Testis (tissue), 3 donors: ENCODE measurements around the gene CBFA2T2. TPM values are rescaled to one million over a fixed set of nuclear protein-coding genes. Genes with fewer than 3 reads are reported as not detected.

Experiments used
- DNase-seq: peaks from one replicate; pipeline ENCODE4 v3.0.0-alpha.2; 2019
- H3K27ac ChIP-seq, 2 donors: fragments of 200-600 bp; sonication (generic); one replicate each; pipeline ENCODE4 v1.5.1; 2019
- H3K27me3 ChIP-seq: fragments of 200-600 bp; sonication (generic); one replicate; pipeline ENCODE4 v1.5.1; 2019
- H3K36me3 ChIP-seq: fragments of 200-600 bp; sonication (generic); one replicate; pipeline ENCODE4 v1.5.1; 2017; ENCODE audit warnings: low read depth; ENCODE audit errors: missing control alignments
- H3K4me1 ChIP-seq: fragments of 200-600 bp; sonication (generic); one replicate; pipeline ENCODE4 v1.5.1; 2019
- H3K4me3 ChIP-seq, 2 donors: fragments of 200-600 bp; sonication (generic); one replicate each; pipeline ENCODE4 v1.5.1; 2017 to 2019
- H3K9me3 ChIP-seq: fragments of 200-600 bp; sonication (generic); one replicate; pipeline ENCODE4 v1.5.1; 2017
- POLR2A ChIP-seq: fragments of 450-650 bp; IDR thresholded peaks from one replicate; pipeline ENCODE4 v1.6.1; 2017; ENCODE audit warnings: antibody characterized with exemption, mild to moderate bottlenecking, moderate library complexity
- WGBS, 2 donors: methylation state at CpG; one replicate each; pipeline ENCODE4 v1.1.5; 2018; 5-methylcytosine and 5-hydroxymethylcytosine counted together
- intact Hi-C: fragments of 100-400 bp; cut with DNase I; formaldehyde crosslinking; loops from one replicate; pipeline ENCODE4 v1.15.1; 2023; ENCODE audit warnings: low total_unique reads
- polyA plus RNA-seq: library from polyadenylated mRNA; stranded (reverse); fragments of 350-450 nt; fragmentation: Illumina TruSeq; extraction: RNeasy Lipid Tissue Mini Kit (QIAGEN cat#74804); gene quantifications from one replicate; pipeline ENCODE4 v1.2.3, GENCODE V29; 2014; ENCODE audit warnings: low read depth, low replicate concordance; ENCODE audit not compliant: insufficient read depth
- total RNA-seq, 2 donors: library from RNA; depleted of rRNA; stranded (reverse); fragments of >200 nt; gene quantifications; one replicate each; pipeline ENCODE4 v1.2.3, GENCODE V29; 2016
- TF ChIP-seq, protein P1 (sequence below), 3 experiments: fragments of 450-650 bp in 2 of 3; fragments of 200-600 bp in 1 of 3; sonication (generic) in 1 of 3; IDR thresholded peaks; one replicate each; pipeline ENCODE4 v1.5.1; 2016 to 2019; ENCODE audit warnings: antibody characterized with exemption in 3 of 3, mild to moderate bottlenecking in 2 of 3, moderate library complexity in 1 of 3

CBFA2T2 gene
- total and polyA plus RNA-seq, 3 donors from 2014 or later = 25.2 to 39.2 (median 33.1) TPM

DNA sequence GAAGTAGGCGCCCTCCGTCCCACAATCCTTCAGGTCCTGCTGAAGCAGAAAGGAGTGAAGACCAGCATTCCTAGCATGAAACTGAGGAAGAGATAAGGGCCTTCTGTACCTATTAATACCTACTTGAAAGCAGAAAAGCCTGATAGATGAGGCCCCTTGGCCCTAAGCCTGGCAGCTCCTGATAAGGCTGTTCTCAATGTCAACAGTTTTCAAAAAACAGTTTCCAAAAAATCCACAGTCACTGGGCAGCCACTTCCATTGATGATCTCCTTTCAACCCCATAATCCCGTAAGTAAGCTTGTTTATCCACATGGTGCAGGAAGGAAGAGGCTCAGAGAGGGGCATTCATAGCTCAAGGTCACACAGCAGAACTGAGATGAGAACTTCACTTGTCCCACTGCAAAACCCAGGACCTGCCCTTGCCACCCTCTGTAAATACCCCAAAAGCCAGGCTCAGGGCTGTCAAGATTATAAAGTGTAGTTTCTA, 199.1 kb downstream of the CBFA2T2 start:
- Histone ChIP-seq H3K36me3 (no peaks in the 10 kb centered on the region), H3K9me3 (no peaks in the 10 kb centered on the region), H3K4me3 (no peak overlapping the region), H3K4me1 (peaks cover 12% of the 10 kb centered on the region), H3K27me3 (no peaks in the 10 kb centered on the region), H3K27ac (no peak overlapping the region)
- 75 to 79% methylated on average over 3 of the region's 3 CpGs for WGBS, 2 donors
- TF ChIP-seq, protein P1, sequence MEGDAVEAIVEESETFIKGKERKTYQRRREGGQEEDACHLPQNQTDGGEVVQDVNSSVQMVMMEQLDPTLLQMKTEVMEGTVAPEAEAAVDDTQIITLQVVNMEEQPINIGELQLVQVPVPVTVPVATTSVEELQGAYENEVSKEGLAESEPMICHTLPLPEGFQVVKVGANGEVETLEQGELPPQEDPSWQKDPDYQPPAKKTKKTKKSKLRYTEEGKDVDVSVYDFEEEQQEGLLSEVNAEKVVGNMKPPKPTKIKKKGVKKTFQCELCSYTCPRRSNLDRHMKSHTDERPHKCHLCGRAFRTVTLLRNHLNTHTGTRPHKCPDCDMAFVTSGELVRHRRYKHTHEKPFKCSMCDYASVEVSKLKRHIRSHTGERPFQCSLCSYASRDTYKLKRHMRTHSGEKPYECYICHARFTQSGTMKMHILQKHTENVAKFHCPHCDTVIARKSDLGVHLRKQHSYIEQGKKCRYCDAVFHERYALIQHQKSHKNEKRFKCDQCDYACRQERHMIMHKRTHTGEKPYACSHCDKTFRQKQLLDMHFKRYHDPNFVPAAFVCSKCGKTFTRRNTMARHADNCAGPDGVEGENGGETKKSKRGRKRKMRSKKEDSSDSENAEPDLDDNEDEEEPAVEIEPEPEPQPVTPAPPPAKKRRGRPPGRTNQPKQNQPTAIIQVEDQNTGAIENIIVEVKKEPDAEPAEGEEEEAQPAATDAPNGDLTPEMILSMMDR (IDR thresholded peaks at IDR 0.05) = no peak
- TF ChIP-seq POLR2A = no peak
- intact Hi-C loops = no loop called here
- no peak for DNase-seq

DNA sequence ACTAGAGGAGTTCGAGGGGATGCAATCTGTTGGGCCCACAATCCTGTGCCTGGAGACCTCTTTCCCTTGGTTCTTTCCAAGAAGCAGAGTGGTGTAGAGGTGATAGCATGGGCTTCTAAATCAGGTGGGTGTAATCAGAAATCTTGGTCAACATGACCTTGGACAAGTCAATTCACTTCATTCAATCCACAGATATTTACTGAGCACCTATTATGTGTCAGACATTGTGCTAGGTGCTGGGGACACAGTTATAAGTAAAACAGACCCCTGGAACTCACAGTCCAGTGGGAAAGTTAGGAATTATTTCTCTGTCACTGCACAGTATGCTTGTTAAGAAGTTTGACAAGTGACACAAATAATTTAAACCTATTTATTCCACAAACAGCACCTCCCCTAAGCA, 199.6 kb downstream of the CBFA2T2 start:
- no peak for TF ChIP-seq POLR2A
- TF ChIP-seq, protein P1 (IDR thresholded peaks at IDR 0.05) = no peak
- no peaks in the 10 kb centered on the region for H3K27me3 ChIP-seq
- WGBS, 2 donors = 89 to 92% methylated on average over 1 of the region's 1 CpG
- H3K4me1 ChIP-seq = peaks cover 15% of the 10 kb centered on the region
- H3K4me3 ChIP-seq = no peak overlapping the region
- DNase-seq = no peak
- no peaks in the 10 kb centered on the region for H3K9me3 ChIP-seq
- no peaks in the 10 kb centered on the region for H3K36me3 ChIP-seq
- no peak overlapping the region for H3K27ac ChIP-seq
- intact Hi-C loops = no loop called here

DNA sequence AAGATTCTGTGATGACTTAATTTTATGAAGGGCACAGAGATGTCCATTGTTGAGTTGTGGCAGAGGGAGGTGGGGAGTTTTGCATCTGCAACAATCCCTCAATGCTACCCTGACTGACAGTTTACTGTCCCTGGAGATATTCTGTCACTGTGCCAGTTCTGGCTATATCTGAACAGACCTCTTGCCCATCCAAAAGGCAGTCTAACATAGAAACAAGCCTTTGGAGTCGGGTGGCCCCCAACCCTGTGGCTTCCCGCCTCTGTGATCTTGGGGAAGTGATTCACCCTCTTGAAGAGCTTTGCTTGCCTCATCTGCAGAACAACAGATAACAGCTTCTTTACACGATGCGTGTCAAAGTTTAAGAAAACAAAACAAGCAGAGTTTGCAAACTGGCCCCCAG, 200.1 kb downstream of the CBFA2T2 start:
- no peak for TF ChIP-seq POLR2A
- TF ChIP-seq, protein P1 (IDR thresholded peaks at IDR 0.05) = no peak
- Histone ChIP-seq H3K27me3 (no peaks in the 10 kb centered on the region), H3K4me1 (peaks cover 13% of the 10 kb centered on the region), H3K9me3 (no peaks in the 10 kb centered on the region), H3K4me3 (no peak overlapping the region), H3K27ac (no peak overlapping the region), H3K36me3 (no peaks in the 10 kb centered on the region)
- intact Hi-C loops = no loop called here
- DNase-seq = no peak
- WGBS, 2 donors = 33 to 63% methylated on average over 4 of the region's 4 CpGs

DNA sequence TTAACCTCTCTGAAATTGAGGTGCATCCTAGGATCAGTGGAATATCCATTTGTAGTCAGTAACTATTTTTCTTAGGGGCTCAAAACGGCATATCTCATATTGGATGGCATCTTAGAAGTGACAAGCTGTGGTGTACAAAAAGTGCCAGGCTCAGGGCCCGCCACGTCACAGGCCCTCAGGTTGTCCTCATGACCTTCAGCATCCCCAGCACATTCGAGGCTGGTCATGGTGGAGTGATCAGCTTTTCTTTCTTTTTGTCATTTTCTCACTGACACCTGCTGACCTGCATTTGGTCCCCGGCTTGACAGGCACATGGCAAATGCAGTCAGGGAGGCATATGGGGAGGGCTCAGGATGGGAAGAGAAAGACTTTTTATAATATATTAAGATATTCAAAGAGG, 203.4 kb downstream of the CBFA2T2 start:
- intact Hi-C loops = no loop called here
- TF ChIP-seq, protein P1 (IDR thresholded peaks at IDR 0.05) = no peak
- no peak for TF ChIP-seq POLR2A
- no peaks in the 10 kb centered on the region for H3K27me3 ChIP-seq
- no peaks in the 10 kb centered on the region for H3K36me3 ChIP-seq
- H3K4me1 ChIP-seq = peaks cover 8% of the 10 kb centered on the region
- no peak for DNase-seq
- WGBS, 2 donors = 73 to 74% methylated on average over 5 of the region's 5 CpGs
- no peak overlapping the region for H3K4me3 ChIP-seq
- no peaks in the 10 kb centered on the region for H3K9me3 ChIP-seq
- peak overlapping the region in 1 of 2 donors; percentile 56 for H3K27ac ChIP-seq
